GM12878 (cell line): ENCODE results near the gene CYTH2. TPM values are rescaled to one million over a fixed set of nuclear protein-coding genes. Genes with fewer than 3 reads are reported as not detected.
"Not testable (repeated sequence)": the region's sequence is repeated elsewhere in the genome, so short reads cannot be mapped to it uniquely, and the experiment has no call there.

Experiments
- ATAC-seq: fragments of 200-7000 bp; cut with Tn5 transposase; 3 replicates; pipeline ENCODE4 v1.9.1; 2020; ENCODE audit warnings: mild to moderate bottlenecking, moderate library complexity
- BruUV-seq: library from RNA; stranded (reverse); fragments of 400-500 nt; replicated peaks from 2 replicates; lab custom pipeline; 2021; lab: Mats Ljungman, UMichigan
- CTCF ChIA-PET: fragments of 300-600 bp; sonication (Branson Sonifier 250); formaldehyde crosslinking; extraction: SDS; loops from one replicate; lab custom pipeline; 2021; ENCODE audit warnings: inconsistent platforms; lab: Yijun Ruan, JAX
- POLR2A ChIA-PET: fragments of 350-600 bp; formaldehyde crosslinking; extraction: SDS; loops from one replicate; lab custom pipeline; 2021; ENCODE audit warnings: inconsistent platforms; lab: Charles Lee
- RAD21 ChIA-PET: fragments of 300-600 bp; sonication (Branson Sonifier 250); formaldehyde crosslinking; loops from one replicate; lab custom pipeline; 2023; ENCODE audit warnings: antibody characterized with exemption; ENCODE audit not compliant: unreplicated experiment; lab: Charles Lee
- SMC1A ChIA-PET: fragments of 300-600 bp; sonication (Branson Sonifier 250); formaldehyde crosslinking; loops from one replicate; lab custom pipeline; 2023; ENCODE audit not compliant: unreplicated experiment, uncharacterized antibody; lab: Charles Lee
- DNase-seq: peaks from one replicate; pipeline ENCODE4 v3.0.0-alpha.2; 2011; ENCODE audit warnings: low read depth, low spot score
- FAIRE-seq: peaks from 3 replicates; lab custom pipeline; 2011; peaks lifted over from hg19 to GRCh38; lab: Jason Lieb, UNC
- H2AFZ ChIP-seq: 2 replicates; pipeline ENCODE4 v1.6.0; 2011; ENCODE audit warnings: low read depth, low read length, control low read depth; ENCODE audit not compliant: control insufficient read depth
- H3K27ac ChIP-seq: 2 replicates; pipeline ENCODE4 v1.5.1; 2011; ENCODE audit warnings: control low read depth; ENCODE audit not compliant: control insufficient read depth, insufficient read depth
- H3K27me3 ChIP-seq, 2 experiments: replicated peaks in 1 of 2; 2 replicates each; pipeline versions ENCODE4 v1.6.0 to v1.6.1; 2011; ENCODE audit warnings: low read length in 1 of 2; ENCODE audit not compliant: control insufficient read depth in 2 of 2, insufficient read depth in 2 of 2
- H3K36me3 ChIP-seq, 2 experiments: 2 replicates each; pipeline ENCODE4 v1.5.1; 2011; ENCODE audit warnings: low read length in 1 of 2; ENCODE audit not compliant: control insufficient read depth in 2 of 2, insufficient read depth in 2 of 2
- H3K4me1 ChIP-seq: 2 replicates; pipeline ENCODE4 v1.6.1; 2011; ENCODE audit warnings: mild to moderate bottlenecking, low read length, moderate library complexity, mixed read lengths; ENCODE audit not compliant: control insufficient read depth, insufficient read depth
- H3K4me2 ChIP-seq: 2 replicates; pipeline ENCODE4 v1.6.0; 2011; ENCODE audit warnings: control low read depth; ENCODE audit not compliant: control insufficient read depth, insufficient read depth
- H3K4me3 ChIP-seq: fragments of 200-600 bp; sonication (generic); 2 replicates; pipeline ENCODE4 v1.5.1; 2016
- H3K79me2 ChIP-seq: 2 replicates; pipeline ENCODE4 v1.6.0; 2011; ENCODE audit warnings: low read length; ENCODE audit not compliant: control insufficient read depth, insufficient read depth
- H3K9ac ChIP-seq: 2 replicates; pipeline ENCODE4 v1.8.0; 2011; ENCODE audit warnings: low read length, control low read depth, mixed read lengths; ENCODE audit not compliant: control insufficient read depth, insufficient read depth
- H3K9me3 ChIP-seq: replicated peaks from 3 replicates; pipeline ENCODE4 v1.5.1; 2011; ENCODE audit warnings: mild to moderate bottlenecking, low read length; ENCODE audit not compliant: control insufficient read depth, insufficient read depth
- H4K20me1 ChIP-seq: 2 replicates; pipeline ENCODE4 v1.6.0; 2011; ENCODE audit not compliant: control insufficient read depth, insufficient read depth
- NKRF ChIP-seq: fragments of 450-650 bp; conservative IDR thresholded peaks from 2 replicates; pipeline ENCODE4 v1.6.1; 2017; ENCODE audit warnings: mild to moderate bottlenecking, moderate library complexity
- WGBS: methylation state at CpG from one replicate; pipeline ENCODE4 v1.1.6; 2016; ENCODE audit warnings: low lambda C conversion rate; ENCODE audit not compliant: insufficient replicate concordance, insufficient coverage; ENCODE audit errors: missing lambda C conversion rate; 5-methylcytosine and 5-hydroxymethylcytosine counted together
- in situ Hi-C: fragments of 300-500 bp; cut with MboI; formaldehyde crosslinking; loops from 9 replicates; pipeline ENCODE4 v1.14.3; 2018; ENCODE audit warnings: mixed read lengths
- intact Hi-C: fragments of 100-400 bp; cut with micrococcal nuclease; formaldehyde crosslinking; loops from one replicate; pipeline ENCODE4 v1.14.2; 2022; ENCODE audit not compliant: unreplicated experiment
- polyA plus RNA-seq, 11 experiments: library from polyadenylated mRNA; depleted of rRNA in 4 of 11; unstranded in 6 of 11; stranded (reverse) in 5 of 11; fragments of >200 nt; fragmentation: Nextera tagmentation in 4 of 11; fragmentation: Illumina TruSeq in 1 of 11; extraction: Ambion mirVana in 4 of 11; extraction: Trizol in 1 of 11; gene quantifications; 1 replicate in 1 of 11; 2 replicates in 10 of 11; pipeline versions ENCODE4 v1.2.1 to v1.2.3, GENCODE V29; 2011 to 2016; ENCODE audit warnings: inconsistent platforms in 2 of 11, missing spikeins in 2 of 11, low read depth in 1 of 11
- total RNA-seq, 4 experiments: library from RNA; depleted of rRNA in 3 of 4; stranded (reverse); fragments of >200 nt in 3 of 4; fragmentation: Illumina TruSeq in 1 of 4; extraction: Trizol in 1 of 4; gene quantifications; 2 replicates each; pipeline versions ENCODE4 v1.2.1 to v1.2.3, GENCODE V29; 2013 to 2021

CYTH2 gene
- total and polyA plus RNA-seq, 10 of the 15 experiments (the other 5 are each of a cell fraction or from before 2014, with no cell fraction given), result 1.3 to 31.9 (median 22.2) TPM

GRCh38 chr19:48487948-48488347, 18.8 kb downstream of the CYTH2 start:
- intact Hi-C loops (no loop called here), in situ Hi-C loops (no loop called here)
- SMC1A ChIA-PET, result interaction anchor here (1.5 kb wide), 1 partner anchor 86 kb away, joined by 3 read pairs; no protein-coding TSS in a partner anchor
- FAIRE-seq, result no peak
- Histone ChIP-seq H3K4me3 (no peak overlapping the region), H3K4me2 (no peak overlapping the region), H3K9me3 (no peaks in the 10 kb centered on the region), H3K79me2 (no peaks in the 10 kb centered on the region), H2AFZ (no peak overlapping the region), H3K36me3 (no peaks in the 10 kb centered on the region), H4K20me1 (no peaks in the 10 kb centered on the region), H3K27ac (no peak overlapping the region), H3K4me1 (peaks cover 20% of the 10 kb centered on the region), H3K27me3 (no peaks in the 10 kb centered on the region), H3K9ac (no peak overlapping the region)
- RAD21 ChIA-PET, result no interaction called here
- no peak for TF ChIP-seq NKRF
- 37% methylated on average over 8 of the region's 8 CpGs for WGBS
- CTCF ChIA-PET, result interaction anchor here (1.1 to 6.0 kb wide), 7 partner anchors 14 to 175 kb away, joined by 3 to 155 read pairs (median 6); no protein-coding TSS in a partner anchor
- no peak for DNase-seq
- POLR2A ChIA-PET, result no interaction called here
- no TSS peak for BruUV-seq
- ATAC-seq, result no peak

- H2AFZ ChIP-seq, ATAC-seq, BruUV-seq, H3K36me3 ChIP-seq, FAIRE-seq, H3K27ac ChIP-seq, H3K4me2 ChIP-seq, H4K20me1 ChIP-seq, intact Hi-C loops, H3K9ac ChIP-seq, H3K4me3 ChIP-seq, H3K9me3 ChIP-seq, in situ Hi-C loops, H3K79me2 ChIP-seq, DNase-seq, H3K27me3 ChIP-seq: not testable (repeated sequence)
- 53% methylated on average over 7 of the region's 7 CpGs for WGBS
- H3K4me1 ChIP-seq, result peaks cover 20% of the 10 kb centered on the region
- RAD21 ChIA-PET, result interaction anchor here (1.2 to 3.7 kb wide), 3 partner anchors 95 to 100 kb away, joined by 3 to 42 read pairs (median 3); no protein-coding TSS in a partner anchor
- POLR2A ChIA-PET, result interaction anchor here (0.7 kb wide), 1 partner anchor 261 kb away, joined by 4 read pairs; no protein-coding TSS in a partner anchor
- CTCF ChIA-PET, result interaction anchor here (0.7 to 6.0 kb wide), 10 partner anchors 9 to 184 kb away, joined by 3 to 155 read pairs (median 6); partner anchors contain the start of gene KCNJ14
- SMC1A ChIA-PET, result interaction anchor here (3.1 kb wide), 1 partner anchor 96 kb away, joined by 25 read pairs; no protein-coding TSS in a partner anchor
These were observed 19.3 kb downstream of the CYTH2 start for GRCh38 chr19:48488478-48488877.
